Heart left ventricle (tissue), 16 donors: ENCODE results near the gene OTOS. TPM values are rescaled to one million over a fixed set of nuclear protein-coding genes. Genes with fewer than 3 reads are reported as not detected.

Source experiments
- ATAC-seq, 4 donors: fragments of 200-7000 bp; cut with Tn5 transposase; one replicate each; pipeline ENCODE4 v1.9.1; 2020 to 2022; ENCODE audit warnings: moderate library complexity in 4 of 4, mild to moderate bottlenecking in 3 of 4, moderate number of reproducible peaks in 1 of 4
- DNase-seq, 5 donors: peaks; one replicate each; pipeline ENCODE4 v3.0.0-alpha.2; 2020
- H3K27ac ChIP-seq, 12 donors: fragments of 200-600 bp; sonication (generic) in 4 of 12; one replicate each; pipeline versions ENCODE4 v1.5.0 to v1.8.0; 2016 to 2022; ENCODE audit warnings: mild to moderate bottlenecking in 2 of 12
- H3K27me3 ChIP-seq, 9 donors: fragments of 200-600 bp; sonication (generic) in 2 of 9; one replicate each; pipeline versions ENCODE4 v1.5.1 to v1.8.0; 2016 to 2022; ENCODE audit warnings: mild to moderate bottlenecking in 3 of 9
- H3K36me3 ChIP-seq, 9 donors: fragments of 200-600 bp; sonication (generic) in 2 of 9; one replicate each; pipeline versions ENCODE4 v1.5.0 to v1.8.0; 2018 to 2022; ENCODE audit warnings: mild to moderate bottlenecking in 2 of 9
- H3K4me1 ChIP-seq, 12 donors: fragments of 200-600 bp; sonication (generic) in 4 of 12; one replicate each; pipeline versions ENCODE4 v1.5.0 to v1.8.0; 2016 to 2022; ENCODE audit warnings: mild to moderate bottlenecking in 3 of 12
- H3K4me3 ChIP-seq, 12 donors: fragments of 200-600 bp; sonication (generic) in 4 of 12; one replicate each; pipeline versions ENCODE4 v1.5.0 to v1.8.0; 2017 to 2022; ENCODE audit warnings: mild to moderate bottlenecking in 9 of 12, moderate library complexity in 4 of 12
- H3K9me3 ChIP-seq, 12 donors: fragments of 200-600 bp; sonication (generic) in 4 of 12; one replicate each; pipeline versions ENCODE4 v1.5.0 to v1.8.0; 2016 to 2022; ENCODE audit warnings: mild to moderate bottlenecking in 1 of 12
- CTCF ChIP-seq, 12 donors: fragments of 200-600 bp; sonication (generic) in 4 of 12; IDR thresholded peaks; one replicate each; pipeline versions ENCODE4 v1.5.0 to v1.8.0; 2018 to 2022; ENCODE audit warnings: antibody characterized with exemption in 12 of 12, mild to moderate bottlenecking in 5 of 12
- POLR2A ChIP-seq, 2 donors: fragments of 450-650 bp; IDR thresholded peaks; one replicate each; pipeline ENCODE4 v1.6.1; 2017; ENCODE audit warnings: antibody characterized with exemption in 2 of 2, mild to moderate bottlenecking in 2 of 2, moderate library complexity in 2 of 2
- WGBS, 4 donors: extraction: QIAGEN DNeasy Blood & Tissue Kit in 2 of 4; methylation state at CpG; one replicate each; pipeline versions ENCODE4 v1.1.5 to v1.1.7; 2013 to 2018; 5-methylcytosine and 5-hydroxymethylcytosine counted together
- intact Hi-C, 10 donors: fragments of 100-400 bp; cut with DNase I; formaldehyde crosslinking; loops; one replicate each; pipeline versions ENCODE4 v1.11.1 to v1.14.2; 2022
- polyA plus RNA-seq, 2 donors: library from polyadenylated mRNA; stranded (reverse); fragments of 200-250 nt; gene quantifications; one replicate each; pipeline ENCODE4 v1.2.3, GENCODE V29; 2013
- total RNA-seq, 9 donors: library from RNA; depleted of rRNA in 2 of 9; stranded (reverse); fragments of >200 nt in 2 of 9; fragmentation: NEBNext Ultra II Directional in 3 of 9; extraction: Animal tissue kit (Norgen Biotek cat#: 25700) in 3 of 9; gene quantifications; one replicate each; pipeline versions ENCODE4 v1.1.0 to v1.2.4, GENCODE V29; 2016 to 2023
- donor health status: ischemic (EF 13 %, LVEDD 7.1; RV severe dilation, severe dysfunction).
- donor health status: healthy with polysubstance abuse.
- donor health status: DM: no; HTN: yes; CAD: no.
- donor health status: DM: no; HTN: no; CAD: no.
- donor health status: ischemic (EF 25% LVEDD 6.9; RV normal size, moderate dysfunction).
- donor health status: ischemic (EF 25% LVEDD 5.7; RV mildly dilated, moderate dysfunction).
- donor health status: healthy.
- donor health status: DM: yes; HTN: yes; CAD: no.
- donor health status: ischemic (EF 35%, LVEDD 5.7; RV mildly dilated, moderate dysfunction).
- donor health status: nonischemic (EF 11% LVEDD 7.7; RV severe dilation, severe dysfunction).
- donor health status: DM: yes; HTN: yes; CAD: no.
- donor health status: PGD.
- donor health status: ischemic (EF 29% LVEDD 5.4; RV normal size, mild dysfunction).
- donor health status: nonischemic (EF 23%, LVEDD 6.1; RV moderate dilation, normal function).

Gene OTOS
- total and polyA plus RNA-seq, 11 donors: 1.1 TPM; not detected in 10

- intact Hi-C loops: no loop called here
- no peak overlapping the region for H3K27ac ChIP-seq
- no peaks in the 10 kb centered on the region for H3K9me3 ChIP-seq
- TF ChIP-seq POLR2A (IDR thresholded peaks at IDR 0.05) (no peak), CTCF (IDR thresholded peaks at IDR 0.05) (no peak)
- 78 to 87% (median 84%) methylated on average over 5 of the region's 5 CpGs for WGBS, 4 donors
- no peak overlapping the region for H3K4me3 ChIP-seq
- H3K27me3 ChIP-seq: peaks cover 0 to 38% (median 7%) of the 10 kb centered on the region in 9 donors
- H3K36me3 ChIP-seq: no peaks in the 10 kb centered on the region
- DNase-seq (no peak), ATAC-seq (no peak)
- no peaks in the 10 kb centered on the region for H3K4me1 ChIP-seq
These were observed 41.5 kb upstream of the OTOS start for GRCh38 chr2:240182001-240182400.

GRCh38 chr2:240179941-240180666, 39.6 kb upstream of the OTOS start:
- intact Hi-C loops: no loop called here
- H3K4me1 ChIP-seq: no peaks in the 10 kb centered on the region
- H3K4me3 ChIP-seq: no peak overlapping the region
- DNase-seq: peak in 1 of 5 donors; percentile 24
- no peaks in the 10 kb centered on the region for H3K9me3 ChIP-seq
- TF ChIP-seq CTCF (IDR thresholded peaks at IDR 0.05): no peak
- no peak for TF ChIP-seq POLR2A (IDR thresholded peaks at IDR 0.05)
- peaks cover 0 to 38% (median 7%) of the 10 kb centered on the region in 9 donors for H3K27me3 ChIP-seq
- ATAC-seq: no peak
- WGBS, 4 donors: 74 to 84% (median 80%) methylated on average over 8 of the region's 8 CpGs
- H3K27ac ChIP-seq: no peak overlapping the region
- H3K36me3 ChIP-seq: no peaks in the 10 kb centered on the region

GRCh38 chr2:240179186-240179815, 38.8 kb upstream of the OTOS start:
- DNase-seq (peak in 1 of 5 donors; percentile 38), ATAC-seq (no peak)
- H3K4me3 ChIP-seq: no peak overlapping the region
- H3K27ac ChIP-seq: no peak overlapping the region
- intact Hi-C loops: no loop called here
- H3K9me3 ChIP-seq: no peaks in the 10 kb centered on the region
- 55 to 82% (median 77%) methylated on average over 4 to 11 of the region's 11 CpGs for WGBS, 4 donors
- no peaks in the 10 kb centered on the region for H3K36me3 ChIP-seq
- no peaks in the 10 kb centered on the region for H3K4me1 ChIP-seq
- peaks cover 0 to 39% (median 7%) of the 10 kb centered on the region in 9 donors for H3K27me3 ChIP-seq
- TF ChIP-seq POLR2A (IDR thresholded peaks at IDR 0.05) (no peak), CTCF (IDR thresholded peaks at IDR 0.05) (no peak)

- ATAC-seq: no peak
- 71 to 89% (median 83%) methylated on average over 3 of the region's 3 CpGs for WGBS, 4 donors
- Histone ChIP-seq H3K27ac (no peak overlapping the region), H3K4me3 (no peak overlapping the region), H3K36me3 (no peaks in the 10 kb centered on the region), H3K4me1 (no peaks in the 10 kb centered on the region), H3K9me3 (no peaks in the 10 kb centered on the region), H3K27me3 (peaks cover 0 to 42% (median 7%) of the 10 kb centered on the region in 9 donors)
- peak in 1 of 5 donors; percentile 7 for DNase-seq
- no peak for TF ChIP-seq POLR2A (IDR thresholded peaks at IDR 0.05)
- TF ChIP-seq CTCF (IDR thresholded peaks at IDR 0.05): no peak
- intact Hi-C loops: no loop called here
These were observed 38.1 kb upstream of the OTOS start for GRCh38 chr2:240178564-240178963.
